Mesenchymal stem cell (in vitro differentiated cells and primary cell): ENCODE measurements around the gene OR13A1.
"Not testable (repeated sequence)": the region's sequence is repeated elsewhere in the genome, so short reads cannot be mapped to it uniquely, and the experiment has no call there.

Experiments used
- DNase-seq: peaks from one replicate; pipeline ENCODE4 v3.0.0-alpha.2; 2013
- H2AFZ ChIP-seq: one replicate; pipeline ENCODE4 v1.6.1; 2013; ENCODE audit warnings: low read depth, mild to moderate bottlenecking, control low read depth, inconsistent platforms, low read length, moderate library complexity
- H2AK5ac ChIP-seq: 2 replicates; pipeline ENCODE4 v1.6.1; 2013; ENCODE audit warnings: low read length, moderate library complexity, mild to moderate bottlenecking, inconsistent platforms; ENCODE audit not compliant: severe bottlenecking
- H2BK120ac ChIP-seq: one replicate; pipeline ENCODE4 v1.6.1; 2013; ENCODE audit warnings: low read depth, mild to moderate bottlenecking, inconsistent platforms, low read length, moderate library complexity
- H2BK12ac ChIP-seq, 2 experiments: one replicate each; pipeline ENCODE4 v1.6.1; 2013; ENCODE audit warnings: inconsistent platforms in 2 of 2, low read length in 2 of 2, mild to moderate bottlenecking in 2 of 2, moderate library complexity in 2 of 2, control low read depth in 1 of 2
- H2BK15ac ChIP-seq: one replicate; pipeline ENCODE4 v1.6.1; 2013; ENCODE audit warnings: mild to moderate bottlenecking, low read depth, inconsistent platforms; ENCODE audit not compliant: poor library complexity, severe bottlenecking
- H2BK5ac ChIP-seq: 2 replicates; pipeline ENCODE4 v1.6.1; 2013; ENCODE audit warnings: low read depth, mild to moderate bottlenecking, low read length, control low read depth, inconsistent platforms; ENCODE audit not compliant: poor library complexity, severe bottlenecking
- H3K14ac ChIP-seq, 2 experiments: one replicate each; pipeline ENCODE4 v1.6.1; 2013; ENCODE audit warnings: inconsistent platforms in 2 of 2, low read length in 2 of 2, control low read depth in 1 of 2, mild to moderate bottlenecking in 1 of 2, moderate library complexity in 1 of 2
- H3K18ac ChIP-seq, 2 experiments: one replicate each; pipeline ENCODE4 v1.6.1; 2013; ENCODE audit warnings: inconsistent platforms in 2 of 2, low read length in 2 of 2, control low read depth in 1 of 2, low read depth in 1 of 2, mild to moderate bottlenecking in 1 of 2
- H3K23ac ChIP-seq, 2 experiments: one replicate each; pipeline ENCODE4 v1.6.1; 2013; ENCODE audit warnings: inconsistent platforms in 2 of 2, low read length in 2 of 2, mild to moderate bottlenecking in 2 of 2, moderate library complexity in 2 of 2, control low read depth in 1 of 2
- H3K27ac ChIP-seq: 2 replicates; pipeline ENCODE4 v1.5.1; 2013; ENCODE audit warnings: mild to moderate bottlenecking, moderate library complexity, low read length, control low read depth, inconsistent platforms; ENCODE audit not compliant: poor library complexity, severe bottlenecking
- H3K27me3 ChIP-seq, 2 experiments: 2 replicates each; pipeline versions ENCODE4 v1.6.1 to v1.7.0; 2013; ENCODE audit warnings: low read length in 2 of 2, mild to moderate bottlenecking in 2 of 2, moderate library complexity in 2 of 2, control low read depth in 1 of 2, inconsistent platforms in 1 of 2; ENCODE audit not compliant: control insufficient read depth in 1 of 2, insufficient read depth in 1 of 2
- H3K36me3 ChIP-seq, 2 experiments: 2 replicates each; pipeline versions ENCODE4 v1.6.1 to v1.7.0; 2013; ENCODE audit warnings: low read length in 2 of 2, control low read depth in 1 of 2, inconsistent platforms in 1 of 2, low read depth in 1 of 2, mild to moderate bottlenecking in 1 of 2; ENCODE audit not compliant: insufficient read depth in 2 of 2, control insufficient read depth in 1 of 2
- H3K4ac ChIP-seq, 2 experiments: one replicate each; pipeline ENCODE4 v1.6.1; 2013; ENCODE audit warnings: inconsistent platforms in 2 of 2, low read length in 2 of 2, mild to moderate bottlenecking in 2 of 2, moderate library complexity in 2 of 2, control low read depth in 1 of 2, low read depth in 1 of 2
- H3K4me1 ChIP-seq: 2 replicates; pipeline ENCODE4 v1.6.1; 2013; ENCODE audit warnings: low read depth, low read length, control low read depth; ENCODE audit not compliant: control insufficient read depth, insufficient read depth
- H3K4me2 ChIP-seq: 2 replicates; pipeline ENCODE4 v1.6.1; 2013; ENCODE audit warnings: low read length, mild to moderate bottlenecking, inconsistent platforms; ENCODE audit not compliant: poor library complexity, severe bottlenecking
- H3K4me3 ChIP-seq, 2 experiments: 2 replicates each; pipeline versions ENCODE4 v1.5.1 to v1.7.0; 2013; ENCODE audit warnings: low read length in 2 of 2, mild to moderate bottlenecking in 2 of 2, control low read depth in 1 of 2, low read depth in 1 of 2; ENCODE audit not compliant: insufficient read depth in 1 of 2
- H3K79me1 ChIP-seq: replicated peaks from 2 replicates; pipeline ENCODE4 v1.6.1; 2013; ENCODE audit warnings: mild to moderate bottlenecking, control low read depth, low read length, inconsistent platforms; ENCODE audit not compliant: poor library complexity, severe bottlenecking
- H3K9ac ChIP-seq: 2 replicates; pipeline ENCODE4 v1.7.0; 2013; ENCODE audit warnings: mild to moderate bottlenecking, low read length, moderate library complexity
- H3K9me3 ChIP-seq: 2 replicates; pipeline ENCODE4 v1.7.0; 2013; ENCODE audit warnings: mild to moderate bottlenecking, low read length; ENCODE audit not compliant: control insufficient read depth
- H4K8ac ChIP-seq: one replicate; pipeline ENCODE4 v1.6.1; 2013; ENCODE audit warnings: inconsistent platforms, mild to moderate bottlenecking, low read length, moderate library complexity
- H4K91ac ChIP-seq: one replicate; pipeline ENCODE4 v1.6.1; 2013; ENCODE audit warnings: mild to moderate bottlenecking, low read length, inconsistent platforms
- WGBS: methylation state at CpG from one replicate; pipeline ENCODE4 v1.1.7; 2013; ENCODE audit warnings: mixed read lengths; 5-methylcytosine and 5-hydroxymethylcytosine counted together

The OR13A1 gene

GRCh38 chr10:45265996-45266395 is 49.4 kb downstream of the OR13A1 start:
- H4K91ac ChIP-seq = no peak overlapping the region
- H2BK15ac ChIP-seq = no peak overlapping the region
- H3K9ac ChIP-seq = no peak overlapping the region
- H3K18ac ChIP-seq = no peak overlapping the region
- H3K23ac ChIP-seq = no peak overlapping the region
- H2AK5ac ChIP-seq = no peak overlapping the region
- 80% methylated on average over 4 of the region's 4 CpGs for WGBS
- H3K4me1 ChIP-seq = no peaks in the 10 kb centered on the region
- no peak overlapping the region for H2AFZ ChIP-seq
- H3K4ac ChIP-seq = no peak overlapping the region
- H2BK5ac ChIP-seq = no peak overlapping the region
- DNase-seq = no peak
- peaks cover 0 to 15% of the 10 kb centered on the region in 2 experiments for H3K27me3 ChIP-seq
- H2BK12ac ChIP-seq = no peak overlapping the region
- H3K4me2 ChIP-seq = no peak overlapping the region
- no peak overlapping the region for H4K8ac ChIP-seq
- no peak overlapping the region for H2BK120ac ChIP-seq
- H3K14ac ChIP-seq = no peak overlapping the region
- H3K9me3 ChIP-seq = no peaks in the 10 kb centered on the region
- H3K79me1 ChIP-seq = no peaks in the 10 kb centered on the region
- no peak overlapping the region for H3K27ac ChIP-seq
- H3K4me3 ChIP-seq = no peak overlapping the region
- no peaks in the 10 kb centered on the region for H3K36me3 ChIP-seq

- no peak for DNase-seq
- Histone ChIP-seq H3K27me3 (peaks cover 0 to 15% of the 10 kb centered on the region in 2 experiments), H3K79me1 (no peaks in the 10 kb centered on the region), H2BK5ac (no peak overlapping the region), H3K18ac (no peak overlapping the region), H2AK5ac (no peak overlapping the region), H4K91ac (no peak overlapping the region), H2AFZ (no peak overlapping the region), H2BK120ac (no peak overlapping the region), H3K9ac (no peak overlapping the region), H3K23ac (no peak overlapping the region), H3K9me3 (no peaks in the 10 kb centered on the region), H3K4me3 (no peak overlapping the region), H3K4ac (no peak overlapping the region), H3K14ac (no peak overlapping the region), H3K4me2 (no peak overlapping the region), H2BK12ac (no peak overlapping the region), H3K27ac (no peak overlapping the region), H4K8ac (no peak overlapping the region), H3K4me1 (no peaks in the 10 kb centered on the region), H2BK15ac (no peak overlapping the region), H3K36me3 (no peaks in the 10 kb centered on the region)
- 64% methylated on average over 2 of the region's 2 CpGs for WGBS
Observed at GRCh38 chr10:45261946-45262345, 53.5 kb downstream of the OR13A1 start.

- Histone ChIP-seq H2AFZ (no peak overlapping the region), H2BK12ac (no peak overlapping the region), H3K4ac (no peak overlapping the region), H3K14ac (no peak overlapping the region), H2BK15ac (no peak overlapping the region), H3K9me3 (no peaks in the 10 kb centered on the region), H3K4me3 (no peak overlapping the region), H3K18ac (no peak overlapping the region), H3K27ac (no peak overlapping the region), H4K8ac (no peak overlapping the region), H2AK5ac (no peak overlapping the region), H3K23ac (no peak overlapping the region), H3K36me3 (no peaks in the 10 kb centered on the region), H3K27me3 (peaks cover 0 to 15% of the 10 kb centered on the region in 2 experiments), H2BK5ac (no peak overlapping the region), H2BK120ac (no peak overlapping the region), H3K79me1 (no peaks in the 10 kb centered on the region), H4K91ac (no peak overlapping the region), H3K4me1 (no peaks in the 10 kb centered on the region), H3K4me2 (no peak overlapping the region), H3K9ac (no peak overlapping the region)
- no peak for DNase-seq
- WGBS = 97% methylated on average over 3 of the region's 3 CpGs
Observed at GRCh38 chr10:45261243-45261775, 54.1 kb downstream of the OR13A1 start.

GRCh38 chr10:45260635-45261034 is 54.8 kb downstream of the OR13A1 start:
- H3K4me2 ChIP-seq, H2BK12ac ChIP-seq, H4K8ac ChIP-seq, H3K9ac ChIP-seq, H3K4ac ChIP-seq, H3K27ac ChIP-seq, H3K79me1 ChIP-seq, DNase-seq, H2AFZ ChIP-seq, H4K91ac ChIP-seq, H2BK120ac ChIP-seq, H2AK5ac ChIP-seq, H3K4me1 ChIP-seq, H3K23ac ChIP-seq, H2BK15ac ChIP-seq, H2BK5ac ChIP-seq, H3K4me3 ChIP-seq, H3K36me3 ChIP-seq, H3K9me3 ChIP-seq, H3K14ac ChIP-seq, H3K18ac ChIP-seq: not testable (repeated sequence)
- no CpG with 5 or more reads among the region's 3 CpGs for WGBS
- peaks cover 0 to 15% of the 10 kb centered on the region in 2 experiments for H3K27me3 ChIP-seq
